NK-92 treated with Interleukin-12 subunit alpha and Interleukin-12 subunit beta, amount 100 ng/mL, for 24 hours (cell line): ENCODE data around the gene RBL1.
A peak's percentile ranks its signal among the peaks of the same experiment; 100 is the strongest.
"Not testable (repeated sequence)": the region's sequence is repeated elsewhere in the genome, so short reads cannot be mapped to it uniquely, and the experiment has no call there.

ENCODE experiments used
- DNase-seq: peaks from one replicate; lab custom pipeline; 2025; lab: John Stamatoyannopoulos, UW

RBL1 gene

GRCh38 chr20:36992802-36993334, 102.9 kb downstream of the RBL1 start:
- DNase-seq: no peak

DNA sequence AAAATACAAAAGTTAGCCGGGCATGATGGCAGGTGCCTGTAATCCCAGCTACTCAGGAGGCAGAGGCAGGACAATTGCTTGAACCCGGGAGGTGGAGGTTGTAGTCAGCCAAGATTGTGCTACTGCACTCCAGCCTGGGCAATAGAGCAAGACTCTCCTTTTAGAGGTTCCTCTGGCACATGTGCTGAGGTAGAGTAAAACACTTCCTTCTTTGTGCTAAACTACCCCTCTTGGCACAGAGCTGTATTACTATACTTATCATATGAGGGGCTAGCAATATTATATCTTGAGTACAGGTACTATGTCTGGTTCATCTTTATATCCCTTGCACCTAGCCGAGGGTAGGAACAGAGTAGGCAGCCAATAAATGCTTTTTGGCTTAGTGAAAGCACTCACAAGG, 104.1 kb downstream of the RBL1 start:
- DNase-seq: no peak

GRCh38 chr20:36989797-36990196, 106.0 kb downstream of the RBL1 start:
- no peak for DNase-seq

GRCh38 chr20:36988494-36988966, 107.3 kb downstream of the RBL1 start:
- DNase-seq: no peak

DNA sequence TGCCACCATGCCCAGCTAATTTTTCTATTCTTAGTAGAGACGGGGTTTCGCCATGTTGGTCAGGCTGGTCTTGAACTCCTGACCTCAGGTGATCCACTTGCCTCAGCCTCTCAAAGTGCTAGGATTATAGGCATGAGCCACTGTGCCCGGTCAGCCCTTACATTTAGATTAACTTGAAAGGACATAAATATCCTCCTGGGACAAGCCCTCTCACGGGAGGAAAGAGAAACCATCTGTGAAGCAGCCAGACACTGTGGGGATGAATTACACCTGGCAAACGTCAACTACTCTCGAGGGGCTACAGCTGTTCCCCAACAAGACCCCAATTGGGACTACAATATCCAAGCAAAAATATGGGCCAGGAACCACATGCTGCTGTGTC, 111.5 kb downstream of the RBL1 start:
- no peak for DNase-seq

DNA sequence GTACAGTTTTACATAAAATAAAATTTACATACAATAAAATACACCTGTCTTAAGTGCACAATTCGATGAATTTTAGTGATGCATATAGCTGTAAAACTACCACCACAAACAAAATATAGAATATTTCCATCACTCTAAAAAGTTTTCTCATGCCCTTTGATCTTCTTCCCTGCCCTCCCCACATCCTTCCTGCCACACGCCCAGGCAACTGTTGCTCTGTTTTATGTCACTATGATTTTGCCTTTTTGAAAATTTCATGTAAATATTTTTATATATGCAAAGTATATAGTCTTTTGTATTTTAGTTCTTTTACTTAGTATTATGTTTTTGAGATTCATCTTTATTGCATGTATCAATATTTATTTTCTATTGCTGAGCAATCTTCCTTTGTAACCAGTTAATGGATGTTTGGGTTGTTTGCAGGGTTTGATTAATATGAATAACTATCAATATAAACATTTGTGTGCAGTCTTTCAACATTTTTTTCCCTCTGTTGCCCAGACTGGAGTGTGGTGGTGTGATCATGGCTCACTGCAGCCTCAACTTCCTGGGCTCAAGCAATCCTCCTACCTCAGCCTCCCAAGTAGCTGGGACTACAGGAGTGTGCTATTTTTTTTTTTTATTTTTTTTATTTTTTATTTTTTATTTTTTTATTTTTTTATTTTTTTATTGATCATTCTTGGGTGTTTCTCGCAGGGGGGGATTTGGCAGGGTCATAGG, 120.5 kb downstream of the RBL1 start:
- no peak for DNase-seq

GRCh38 chr20:36974660-36975059, 121.1 kb downstream of the RBL1 start:
- no peak for DNase-seq

DNA sequence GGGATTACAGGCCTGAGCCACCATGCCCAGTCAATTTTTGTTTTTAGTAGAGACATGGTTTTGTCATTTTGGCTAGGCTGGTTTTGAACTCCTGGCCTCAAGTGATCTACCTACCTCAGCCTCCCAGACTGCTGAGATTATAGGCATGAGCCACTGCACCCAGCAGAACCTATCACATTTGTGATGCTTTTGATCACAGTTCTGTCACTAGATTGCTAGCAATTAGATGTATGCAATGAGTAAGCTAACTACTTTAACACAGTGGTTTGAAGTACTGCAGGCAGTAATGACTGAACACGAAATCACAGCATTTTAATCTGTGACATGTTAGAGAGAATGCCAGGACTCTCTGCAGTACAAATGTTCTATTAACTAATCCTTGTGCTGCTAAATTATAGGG, 124.7 kb downstream of the RBL1 start:
- no peak for DNase-seq

- no peak for DNase-seq
Observed at GRCh38 chr20:36969478-36970186, 126.2 kb downstream of the RBL1 start.

- DNase-seq: no peak
Observed at GRCh38 chr20:36969051-36969450, 126.7 kb downstream of the RBL1 start.

- no peak for DNase-seq
Observed at GRCh38 chr20:36967636-36968035, 128.2 kb downstream of the RBL1 start.

- not testable (repeated sequence) for DNase-seq
Observed at GRCh38 chr20:36966965-36967364, 128.8 kb downstream of the RBL1 start.

DNA sequence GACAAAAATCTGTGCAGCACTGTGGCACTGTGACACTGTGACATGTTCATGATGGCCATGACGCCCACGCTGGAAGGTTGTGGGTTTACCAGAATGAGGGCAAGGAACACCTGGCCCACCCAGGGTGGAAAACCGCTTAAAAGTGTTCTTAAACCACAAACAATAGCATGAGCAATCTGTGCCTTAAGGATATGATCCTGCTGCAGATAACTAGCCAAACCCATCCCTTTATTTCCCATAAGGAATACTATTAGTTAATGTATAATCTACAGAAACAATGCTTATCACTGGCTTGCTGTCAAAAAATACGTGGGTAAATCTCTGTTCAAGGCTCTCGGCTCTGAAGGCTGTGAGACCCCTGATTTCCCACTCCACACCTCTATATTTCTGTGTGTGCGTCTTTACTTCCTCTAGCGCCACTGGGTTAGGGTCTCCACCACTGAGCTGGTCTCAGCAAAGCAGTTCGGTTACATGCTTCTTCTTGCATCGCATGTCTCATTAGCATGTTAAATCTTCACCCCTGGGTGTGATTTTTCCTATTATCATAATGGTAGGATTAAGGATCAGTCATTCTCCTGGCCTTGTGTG, 133.3 kb downstream of the RBL1 start:
- not testable (repeated sequence) for DNase-seq

GRCh38 chr20:36959242-36959641, 136.6 kb downstream of the RBL1 start:
- DNase-seq: no peak

GRCh38 chr20:36957875-36958667, 137.7 kb downstream of the RBL1 start:
- DNase-seq: no peak

DNA sequence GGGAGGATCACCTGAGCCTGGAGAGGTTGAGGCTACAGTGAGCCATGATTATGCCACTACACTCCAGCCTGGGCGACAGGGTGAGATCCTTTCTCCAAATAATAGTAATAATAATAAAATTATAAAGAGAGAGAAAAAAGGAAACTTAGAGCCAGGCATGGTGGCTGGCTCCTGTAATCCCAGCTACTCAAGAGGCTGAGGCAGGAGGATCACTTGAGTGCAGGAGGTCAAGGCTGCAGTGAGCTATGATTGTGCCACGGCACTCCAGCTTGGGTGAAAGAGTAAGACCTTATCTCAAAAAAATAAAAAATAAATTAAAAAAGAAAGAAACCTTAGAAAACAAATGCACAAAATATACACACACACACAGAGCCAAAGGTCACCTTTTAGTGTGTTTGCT, 139.1 kb downstream of the RBL1 start:
- no peak for DNase-seq

DNA sequence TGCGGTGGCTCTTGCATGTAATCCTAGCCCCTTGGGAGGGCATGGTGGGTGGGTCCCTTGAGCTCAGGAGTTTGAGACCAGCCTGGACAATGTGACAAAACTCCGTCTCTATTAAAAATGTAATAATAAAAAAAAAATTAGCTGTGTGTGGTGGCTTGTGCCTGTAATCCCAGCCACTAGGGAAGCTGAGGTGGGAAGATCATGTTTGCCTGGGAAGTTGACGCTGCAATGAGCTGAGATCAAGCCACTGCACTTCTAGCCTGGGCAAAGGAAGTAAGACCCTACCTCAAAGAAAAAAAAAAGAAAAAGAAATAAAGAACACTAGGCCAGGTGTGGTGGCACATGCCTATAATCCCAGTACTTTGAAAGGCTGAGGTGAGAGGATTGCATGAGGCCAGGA, 139.8 kb downstream of the RBL1 start:
- DNase-seq: no peak

- no peak for DNase-seq
Observed at GRCh38 chr20:36951979-36952738, 143.6 kb downstream of the RBL1 start.

- peak; percentile 99 for DNase-seq
Observed at GRCh38 chr20:36951198-36951978, 144.4 kb downstream of the RBL1 start, which contains the start of gene SAMHD1. SAMHD1 (minus strand) TSS chr20:36951708; CDS start chr20:36951643, 65 bp downstream.

GRCh38 chr20:36950414-36951197, 145.2 kb downstream of the RBL1 start:
- DNase-seq: peak; percentile 51
